Stimulated activated naive CD8-positive, alpha-beta T cell treated with anti-CD3 and anti-CD28 coated beads, Interleukin-15, Interleukin-2, amounts not matched to agents 100 ng/mL and 50 ng/mL, for 24 hours (primary cell): ENCODE results near the gene DCAF17.

Experiments
- H3K27ac Mint-ChIP-seq: one replicate; pipeline ENCODE4 v1.8.0; 2021; ENCODE audit warnings: mild to moderate bottlenecking, mixed read lengths
- H3K27me3 Mint-ChIP-seq: one replicate; pipeline ENCODE4 v1.8.0; 2021; ENCODE audit warnings: mixed read lengths
- H3K36me3 Mint-ChIP-seq: one replicate; pipeline ENCODE4 v1.8.0; 2021; ENCODE audit warnings: low read depth, mixed read lengths
- H3K4me1 Mint-ChIP-seq: one replicate; pipeline ENCODE4 v1.8.0; 2021; ENCODE audit warnings: low read depth, mixed read lengths
- H3K4me3 Mint-ChIP-seq: one replicate; pipeline ENCODE4 v1.8.0; 2021; ENCODE audit warnings: mild to moderate bottlenecking, mixed read lengths
- H3K9me3 Mint-ChIP-seq: one replicate; pipeline ENCODE4 v1.8.0; 2021; ENCODE audit warnings: mixed read lengths

DCAF17 gene

DNA sequence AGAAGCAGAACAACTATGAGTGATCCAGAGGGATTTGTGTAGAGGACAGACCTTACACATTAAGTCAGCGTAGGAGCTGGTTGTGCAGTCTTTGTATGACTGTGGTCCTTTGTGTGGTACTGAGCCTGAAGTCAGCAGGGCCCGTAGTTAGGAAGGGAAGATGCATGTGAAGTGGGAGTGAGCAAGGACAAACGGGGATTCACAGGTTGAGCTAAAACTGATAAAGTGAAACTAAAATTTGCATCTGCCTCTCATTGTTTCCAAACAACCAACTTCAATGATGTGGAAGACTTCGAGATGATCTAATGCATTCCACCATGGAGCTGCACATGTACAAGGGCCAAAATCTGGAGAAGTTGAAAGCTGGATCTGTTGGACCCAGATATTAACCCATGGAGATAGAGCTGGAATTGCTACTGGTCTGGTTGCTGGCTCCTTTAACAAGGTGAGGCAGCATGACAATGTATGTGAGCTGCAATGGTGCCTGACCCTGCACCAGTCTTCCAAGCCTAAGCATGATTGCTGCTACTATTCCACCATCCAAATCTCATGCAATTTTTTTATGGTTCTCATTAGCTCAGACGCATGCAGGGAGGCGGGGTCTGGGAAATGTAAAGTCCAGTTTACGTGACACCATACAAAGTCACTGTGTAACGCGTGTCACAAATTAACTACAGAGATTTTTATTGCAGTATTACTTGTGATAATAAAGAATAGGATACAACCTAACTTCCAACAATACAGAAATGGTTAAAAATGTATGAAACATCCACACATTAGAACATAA, 76.1 kb downstream of the DCAF17 start:
- H3K36me3 Mint-ChIP-seq, result no peaks in the 10 kb centered on the region
- H3K4me1 Mint-ChIP-seq, result peaks cover 4% of the 10 kb centered on the region
- H3K27me3 Mint-ChIP-seq, result no peaks in the 10 kb centered on the region
- H3K27ac Mint-ChIP-seq, result no peak overlapping the region
- H3K9me3 Mint-ChIP-seq, result no peaks in the 10 kb centered on the region
- H3K4me3 Mint-ChIP-seq, result no peak overlapping the region

DNA sequence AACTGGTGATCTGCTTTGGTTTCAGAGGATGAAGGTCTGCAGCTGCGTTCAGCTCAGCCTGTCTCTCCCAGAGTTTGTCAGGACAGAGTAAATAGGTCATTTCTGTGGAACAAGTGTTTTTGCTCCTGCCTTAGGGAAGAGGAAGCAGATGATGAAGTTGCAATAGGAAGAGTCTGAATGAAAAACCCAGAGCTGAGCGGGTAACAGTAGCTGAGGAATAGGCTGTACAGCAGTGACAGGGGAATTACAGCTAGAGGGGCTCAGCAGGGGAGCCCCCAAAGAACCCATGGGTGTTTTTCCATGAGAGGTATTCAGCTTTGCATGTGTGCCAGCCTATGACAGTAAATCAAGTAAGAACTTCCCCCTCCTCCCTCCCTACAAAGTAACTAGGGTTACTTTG, 78.0 kb downstream of the DCAF17 start:
- no peaks in the 10 kb centered on the region for H3K27me3 Mint-ChIP-seq
- H3K9me3 Mint-ChIP-seq, result no peaks in the 10 kb centered on the region
- H3K27ac Mint-ChIP-seq, result no peak overlapping the region
- no peaks in the 10 kb centered on the region for H3K36me3 Mint-ChIP-seq
- peaks cover 4% of the 10 kb centered on the region for H3K4me1 Mint-ChIP-seq
- H3K4me3 Mint-ChIP-seq, result no peak overlapping the region

DNA sequence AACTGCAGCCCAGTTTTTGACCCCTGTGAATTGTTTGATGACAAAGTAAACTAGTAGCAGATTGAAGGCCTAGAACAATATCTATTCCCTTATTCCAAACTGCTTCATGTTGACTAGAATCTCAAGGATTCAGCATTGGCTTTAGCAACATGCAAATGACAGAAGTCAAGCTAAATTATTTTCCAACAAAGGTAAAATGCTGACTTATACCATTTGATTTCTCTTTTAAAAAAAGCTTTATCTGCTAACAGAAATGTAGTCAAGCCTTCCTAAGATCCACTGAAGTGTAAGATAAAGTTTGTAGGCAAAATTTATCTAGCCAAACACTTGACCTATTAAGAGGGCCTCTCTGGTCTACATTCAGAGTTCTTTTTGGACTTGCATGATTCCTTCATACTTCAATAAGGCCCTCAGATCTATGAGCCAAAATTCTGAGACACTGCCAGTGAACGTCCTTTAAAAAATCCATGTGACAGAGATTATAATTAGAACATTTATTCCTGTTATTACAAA, 78.7 kb downstream of the DCAF17 start:
- Mint-ChIP-seq H3K27ac (no peak overlapping the region), H3K4me3 (no peak overlapping the region), H3K36me3 (no peaks in the 10 kb centered on the region), H3K27me3 (no peaks in the 10 kb centered on the region), H3K4me1 (peaks cover 4% of the 10 kb centered on the region), H3K9me3 (no peaks in the 10 kb centered on the region)

- no peak overlapping the region for H3K27ac Mint-ChIP-seq
Observed at GRCh38 chr2:171513719-171514160, 79.7 kb downstream of the DCAF17 start.

DNA sequence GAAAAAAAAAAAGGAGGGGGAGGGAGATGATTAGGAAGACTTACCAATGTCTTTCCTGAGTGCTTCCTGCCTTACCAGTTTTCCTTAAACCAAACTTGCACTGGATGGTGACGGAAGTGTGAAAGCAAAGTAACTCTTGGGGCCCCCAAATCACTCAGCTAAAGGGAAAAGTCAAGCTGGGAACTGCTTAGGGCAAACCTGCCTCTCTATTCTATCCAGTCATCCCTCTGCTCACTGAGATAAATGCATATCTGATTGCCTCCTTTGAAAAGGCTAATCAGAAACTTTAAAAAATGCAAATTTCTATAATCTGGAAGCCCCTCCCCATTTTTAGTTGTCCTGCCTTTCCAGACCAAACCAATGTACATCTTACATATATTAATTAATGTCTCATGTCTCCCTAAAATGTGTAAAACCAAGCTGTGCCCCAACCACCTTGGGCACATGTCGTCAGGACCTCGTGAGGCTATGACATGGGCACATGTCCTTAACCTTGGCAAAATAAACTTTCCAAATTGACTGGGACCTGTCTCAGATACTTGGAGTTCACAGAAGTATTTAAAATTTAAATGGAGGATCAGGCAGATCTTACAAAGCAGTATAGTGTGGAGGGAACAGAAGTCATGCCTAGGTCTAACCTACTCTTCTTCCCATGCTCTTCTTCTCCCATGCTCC, 81.0 kb downstream of the DCAF17 start:
- H3K36me3 Mint-ChIP-seq, result no peaks in the 10 kb centered on the region
- peaks cover 12% of the 10 kb centered on the region for H3K27me3 Mint-ChIP-seq
- H3K27ac Mint-ChIP-seq, result no peak overlapping the region
- H3K9me3 Mint-ChIP-seq, result no peaks in the 10 kb centered on the region
- no peak overlapping the region for H3K4me3 Mint-ChIP-seq
- H3K4me1 Mint-ChIP-seq, result no peaks in the 10 kb centered on the region

More at GRCh38 chr2:171513719-171514160, 79.7 kb downstream of the DCAF17 start:
- Mint-ChIP-seq H3K36me3 (no peaks in the 10 kb centered on the region), H3K27me3 (peaks cover under 1% of the 10 kb centered on the region), H3K9me3 (no peaks in the 10 kb centered on the region), H3K4me3 (no peak overlapping the region), H3K4me1 (peaks cover 4% of the 10 kb centered on the region)

DNA sequence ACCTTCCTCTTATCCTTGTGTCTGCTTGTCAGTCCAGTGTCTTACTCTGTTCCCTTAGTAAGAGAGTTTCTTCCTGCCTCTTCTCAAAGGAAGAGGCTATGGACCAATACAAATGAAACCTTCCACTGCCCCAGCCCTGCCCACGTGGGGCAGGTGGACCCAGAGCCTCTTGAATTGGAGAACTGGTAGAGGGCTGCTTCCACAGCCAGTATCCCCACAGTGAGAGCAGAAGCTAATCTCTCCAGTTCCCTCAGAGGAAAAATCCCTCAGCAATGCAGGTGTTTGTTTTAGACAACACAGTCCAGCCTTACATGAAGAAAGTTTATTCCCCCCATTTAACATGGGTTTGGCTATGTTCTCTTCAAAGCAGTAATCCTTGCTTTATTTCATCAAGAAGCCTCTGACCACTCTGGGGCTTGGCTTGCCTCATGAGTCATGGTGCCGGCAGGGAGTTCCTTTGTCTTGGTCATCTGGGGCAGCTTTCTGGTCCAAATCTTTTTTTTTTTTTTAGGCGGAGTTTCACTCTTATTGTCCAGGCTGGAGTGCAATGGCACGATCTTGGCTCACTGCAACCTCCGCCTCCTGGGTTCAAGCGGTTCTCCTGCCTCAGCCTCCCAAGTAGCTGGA, 81.8 kb downstream of the DCAF17 start:
- Mint-ChIP-seq H3K27ac (no peak overlapping the region), H3K27me3 (peaks cover 19% of the 10 kb centered on the region), H3K9me3 (no peaks in the 10 kb centered on the region), H3K4me1 (no peaks in the 10 kb centered on the region), H3K36me3 (no peaks in the 10 kb centered on the region), H3K4me3 (no peak overlapping the region)

GRCh38 chr2:171516793-171517192, 82.8 kb downstream of the DCAF17 start:
- Mint-ChIP-seq H3K4me1 (peaks cover 4% of the 10 kb centered on the region), H3K27ac (no peak overlapping the region), H3K27me3 (peaks cover 30% of the 10 kb centered on the region)

DNA sequence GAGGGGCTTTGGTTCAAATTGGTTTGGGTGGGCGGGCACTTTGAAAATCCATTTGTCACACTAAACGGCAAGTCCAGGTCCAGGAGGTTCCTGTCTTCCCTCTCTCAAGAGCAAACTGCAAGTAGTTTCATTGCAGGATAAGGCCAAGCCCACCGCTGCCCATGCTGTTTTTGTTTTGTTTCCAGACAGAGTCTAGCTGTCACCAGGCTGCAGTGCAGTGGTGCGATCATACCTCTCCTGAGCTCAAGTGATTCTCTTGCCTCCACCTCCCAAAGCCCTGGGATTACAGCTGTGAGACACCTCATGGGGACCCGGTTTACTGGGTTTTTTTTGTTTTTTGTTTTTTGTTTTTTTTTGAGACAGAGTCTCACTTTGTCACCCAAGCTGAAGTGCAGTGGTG, 86.4 kb downstream of the DCAF17 start:
- Mint-ChIP-seq H3K4me3 (no peak overlapping the region), H3K36me3 (no peaks in the 10 kb centered on the region), H3K27me3 (peaks cover 55% of the 10 kb centered on the region), H3K9me3 (no peaks in the 10 kb centered on the region), H3K4me1 (peaks cover 13% of the 10 kb centered on the region), H3K27ac (no peak overlapping the region)

More at GRCh38 chr2:171516793-171517192, 82.8 kb downstream of the DCAF17 start:
- no peaks in the 10 kb centered on the region for H3K36me3 Mint-ChIP-seq
- no peaks in the 10 kb centered on the region for H3K9me3 Mint-ChIP-seq
- no peak overlapping the region for H3K4me3 Mint-ChIP-seq

GRCh38 chr2:171521361-171522051, 87.5 kb downstream of the DCAF17 start:
- no peak overlapping the region for H3K27ac Mint-ChIP-seq
- peak overlapping the region; percentile 84 for H3K4me3 Mint-ChIP-seq
- H3K27me3 Mint-ChIP-seq, result peaks cover 57% of the 10 kb centered on the region
- no peaks in the 10 kb centered on the region for H3K9me3 Mint-ChIP-seq
- peaks cover 13% of the 10 kb centered on the region for H3K4me1 Mint-ChIP-seq
- no peaks in the 10 kb centered on the region for H3K36me3 Mint-ChIP-seq

DNA sequence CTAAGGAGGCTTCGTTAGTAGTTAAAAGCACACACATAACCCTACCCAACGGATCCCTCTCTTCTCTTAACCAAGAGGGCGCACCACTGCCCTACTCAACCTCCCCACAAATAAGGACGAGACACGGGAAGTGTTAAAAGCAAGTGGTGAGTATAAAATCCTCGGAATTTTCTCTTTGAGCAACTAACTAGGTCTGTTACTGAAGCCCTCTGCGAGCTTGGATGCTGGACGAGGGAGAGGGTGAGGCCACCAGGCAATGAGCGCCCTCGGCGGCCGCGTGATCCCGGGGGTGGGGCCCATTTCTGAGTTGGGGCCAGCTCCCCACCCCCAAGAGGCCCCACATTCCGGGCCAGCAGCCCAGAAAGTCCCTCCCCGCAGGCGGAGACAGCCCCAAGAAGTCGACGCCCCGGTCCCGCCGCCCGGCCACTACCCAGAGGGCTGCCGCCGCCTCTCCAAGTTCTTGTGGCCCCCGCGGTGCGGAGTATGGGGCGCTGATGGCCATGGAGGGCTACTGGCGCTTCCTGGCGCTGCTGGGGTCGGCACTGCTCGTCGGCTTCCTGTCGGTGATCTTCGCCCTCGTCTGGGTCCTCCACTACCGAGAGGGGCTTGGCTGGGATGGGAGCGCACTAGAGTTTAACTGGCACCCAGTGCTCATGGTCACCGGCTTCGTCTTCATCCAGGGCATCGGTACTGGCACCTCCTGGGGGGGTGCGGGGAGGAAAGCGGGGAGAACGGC, 88.2 kb downstream of the DCAF17 start, which contains the start of gene CYBRD1:
Gene CYBRD1 (plus strand): TSS at position 423 of the 736 bp plus-strand sequence. CDS start 72 bp downstream, at position 495.
- H3K27ac Mint-ChIP-seq, result peak within 1 kb of the TSS; percentile 63
- peaks cover 61% of the 10 kb centered on the region for H3K27me3 Mint-ChIP-seq
- no peaks in the 10 kb centered on the region for H3K9me3 Mint-ChIP-seq
- peak within 1 kb of the TSS; percentile 84 for H3K4me3 Mint-ChIP-seq
- no peaks in the 10 kb centered on the region for H3K36me3 Mint-ChIP-seq
- peaks cover 13% of the 10 kb centered on the region for H3K4me1 Mint-ChIP-seq

DNA sequence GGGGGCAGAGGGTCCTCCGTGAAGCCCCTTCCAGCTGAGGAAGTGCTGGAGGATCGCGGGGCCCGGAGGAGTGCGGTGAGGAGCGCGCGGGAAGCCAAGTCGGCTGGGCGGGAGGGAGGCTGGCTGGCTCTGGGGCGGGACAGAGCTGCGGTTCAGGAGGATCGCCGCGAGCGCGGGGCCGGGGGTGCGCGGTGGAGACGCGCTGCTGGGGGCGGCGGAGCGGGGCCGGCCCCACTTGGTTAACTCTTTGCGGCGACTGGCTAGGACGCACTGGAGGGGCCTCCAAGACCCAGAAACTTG, 88.7 kb downstream of the DCAF17 start:
- H3K9me3 Mint-ChIP-seq, result no peaks in the 10 kb centered on the region
- H3K36me3 Mint-ChIP-seq, result no peaks in the 10 kb centered on the region
- peaks cover 13% of the 10 kb centered on the region for H3K4me1 Mint-ChIP-seq
- H3K27me3 Mint-ChIP-seq, result peaks cover 65% of the 10 kb centered on the region
- peak overlapping the region; percentile 84 for H3K4me3 Mint-ChIP-seq
- H3K27ac Mint-ChIP-seq, result peak overlapping the region; percentile 63

- no peak overlapping the region for H3K27ac Mint-ChIP-seq
- H3K4me1 Mint-ChIP-seq, result peaks cover 13% of the 10 kb centered on the region
- H3K9me3 Mint-ChIP-seq, result no peaks in the 10 kb centered on the region
- H3K27me3 Mint-ChIP-seq, result peaks cover 67% of the 10 kb centered on the region
- peak overlapping the region; percentile 84 for H3K4me3 Mint-ChIP-seq
- no peaks in the 10 kb centered on the region for H3K36me3 Mint-ChIP-seq
Observed at GRCh38 chr2:171523088-171524017, 89.3 kb downstream of the DCAF17 start.

DNA sequence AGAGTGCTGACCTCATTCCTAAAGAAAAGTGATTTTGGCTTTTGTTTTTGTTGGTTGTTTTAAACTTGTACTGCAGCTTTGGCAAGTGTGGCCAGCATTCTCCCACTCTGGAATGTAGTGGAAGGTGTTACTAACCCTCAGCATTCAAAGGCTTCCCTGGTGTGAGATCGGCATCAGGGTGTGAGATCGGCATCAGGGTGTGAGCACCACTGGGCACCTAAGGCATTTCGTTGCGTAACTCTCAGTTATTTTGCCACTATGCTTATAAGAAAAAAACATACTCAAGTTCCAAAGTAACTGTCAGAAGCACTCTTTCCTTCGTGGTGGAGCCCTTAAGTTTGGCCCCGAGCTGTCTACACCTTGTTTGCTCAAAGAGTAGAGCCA, 90.0 kb downstream of the DCAF17 start:
- H3K4me3 Mint-ChIP-seq, result peak overlapping the region; percentile 84
- H3K27ac Mint-ChIP-seq, result no peak overlapping the region
- H3K4me1 Mint-ChIP-seq, result peaks cover 13% of the 10 kb centered on the region
- no peaks in the 10 kb centered on the region for H3K9me3 Mint-ChIP-seq
- peaks cover 66% of the 10 kb centered on the region for H3K27me3 Mint-ChIP-seq
- H3K36me3 Mint-ChIP-seq, result no peaks in the 10 kb centered on the region
